Hematopoietic multipotent progenitor cell (in vitro differentiated cells): ENCODE results near the gene GID8. TPM values are rescaled to one million over a fixed set of nuclear protein-coding genes. Genes with fewer than 3 reads are reported as not detected.

Experiments
- total RNA-seq: library from RNA; depleted of rRNA; stranded (reverse); fragments of >200 nt; gene quantifications from one replicate; pipeline ENCODE4 v1.2.3, GENCODE V29; 2012

The GID8 gene
- total RNA-seq, 1 donor: 37.4 TPM

Other genes with a start within 250 kb of the GID8 start
- gene NTSR1, start 229.3 kb upstream of the GID8 start, total RNA-seq: 0.27 TPM
- gene MRGBP, start 141.7 kb upstream of the GID8 start, total RNA-seq: 14.8 TPM
- gene OGFR, start 133.3 kb upstream of the GID8 start, total RNA-seq: 55.7 TPM
- 0.27 TPM for gene COL9A3, start 121.1 kb upstream of the GID8 start, total RNA-seq
- 2.7 TPM for gene TCFL5, start 76.3 kb upstream of the GID8 start, total RNA-seq
- gene DIDO1, start 11.6 kb upstream of the GID8 start, total RNA-seq: 66.5 TPM
- gene SLC17A9, start 14.6 kb downstream of the GID8 start, total RNA-seq: 28.8 TPM
- 1.3 TPM for gene BHLHE23, start 68.8 kb downstream of the GID8 start, total RNA-seq